ENCODE data around the gene MRGPRX2.

Gene MRGPRX2

DNA sequence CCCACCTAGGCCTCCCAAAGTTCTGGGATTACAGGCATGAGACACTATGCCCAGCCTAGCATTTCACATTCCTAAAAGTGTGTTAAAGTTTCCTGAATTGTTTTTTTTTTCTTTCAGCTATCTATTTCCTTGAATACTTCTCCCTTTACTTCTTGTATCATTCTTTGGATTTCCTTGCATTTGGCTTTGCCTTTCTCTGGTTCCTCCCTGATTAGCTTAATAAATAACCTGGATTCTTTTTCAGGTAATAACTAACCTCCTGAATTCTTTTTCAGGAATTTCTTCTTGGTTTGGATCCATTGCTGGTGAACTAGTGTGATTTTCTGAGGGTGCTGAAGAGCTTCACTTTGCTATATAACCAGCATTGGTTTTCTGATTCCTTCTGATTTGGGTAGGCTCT lies 47.9 kb downstream of the MRGPRX2 start:
- DNase-seq (ENCODE audit: low read depth, low spot score), result no peak
- Histone ChIP-seq H3K27me3 (ENCODE audit: insufficient read depth, insufficient read length) (no peaks in the 10 kb centered on the region), H3K36me3 (ENCODE audit: insufficient read depth, insufficient read length, low read length) (no peaks in the 10 kb centered on the region), H3K9me3 (ENCODE audit: insufficient read depth, low read length) (no peaks in the 10 kb centered on the region), H3K4me1 (ENCODE audit: insufficient read depth, insufficient read length) (no peaks in the 10 kb centered on the region), H3K9ac (ENCODE audit: insufficient read length, low read depth) (no peak overlapping the region), H3K4me3 (ENCODE audit: insufficient read length, low read depth) (no peak overlapping the region)
- no peak for TF ChIP-seq YY1 (IDR thresholded peaks at IDR 0.05; ENCODE audit: insufficient read depth, insufficient read length)
- no peak for TF ChIP-seq SUZ12 (IDR thresholded peaks at IDR 0.05; ENCODE audit: extremely low read depth, insufficient read depth, insufficient read length)
- no peak for TF ChIP-seq ZNF274 (IDR thresholded peaks at IDR 0.05; ENCODE audit: low read depth, low read length)
